ENCODE measurements around the gene PEX14. TPM values are rescaled to one million over a fixed set of nuclear protein-coding genes. Genes with fewer than 3 reads are reported as not detected.

PEX14 gene
- total and polyA plus RNA-seq, 2 experiments from 2014 or later: 10.0 to 20.9 TPM

- Histone ChIP-seq H3K27me3 (peaks cover 11% of the 10 kb centered on the region), H3K27ac (no peak overlapping the region), H3K79me2 (no peaks in the 10 kb centered on the region), H3K4me2 (no peak overlapping the region), H4K20me1 (ENCODE audit: insufficient read depth, poor library complexity, severe bottlenecking) (no peaks in the 10 kb centered on the region), H3K36me3 (replicated peaks; ENCODE audit: insufficient read depth, low read depth) (no peaks in the 10 kb centered on the region), H3K9me3 (ENCODE audit: low read depth) (no peaks in the 10 kb centered on the region), H2AFZ (no peak overlapping the region), H3K4me3 (no peak overlapping the region), H3K9me2 (replicated peaks; ENCODE audit: insufficient read depth) (no peaks in the 10 kb centered on the region), H3K4me1 (ENCODE audit: insufficient read depth) (peaks cover 11% of the 10 kb centered on the region)
- no peak for TF ChIP-seq EZH2 (IDR thresholded peaks at IDR 0.05; ENCODE audit: borderline replicate concordance)
- no peak for TF ChIP-seq CTCF (IDR thresholded peaks at IDR 0.05; ENCODE audit: poor library complexity)
- no peak for TF ChIP-seq EZH2phosphoT487 (IDR thresholded peaks at IDR 0.05; ENCODE audit: low read depth, severe bottlenecking, unreplicated experiment)
- WGBS (ENCODE audit: low lambda C conversion rate, missing lambda C conversion rate): 91% methylated on average over 41 of the region's 45 CpGs
- DNase-seq (ENCODE audit: low spot score): no peak
Measured at GRCh38 chr1:10639775-10640578, 165.2 kb downstream of the PEX14 start.

GRCh38 chr1:10640843-10641553 is 166.2 kb downstream of the PEX14 start:
- WGBS (ENCODE audit: low lambda C conversion rate, missing lambda C conversion rate): 90% methylated on average over 16 of the region's 16 CpGs
- H2AFZ ChIP-seq: no peak overlapping the region
- no peaks in the 10 kb centered on the region for H3K79me2 ChIP-seq
- peaks cover 6% of the 10 kb centered on the region for H3K4me1 ChIP-seq (ENCODE audit: insufficient read depth)
- H4K20me1 ChIP-seq (ENCODE audit: insufficient read depth, poor library complexity, severe bottlenecking): no peaks in the 10 kb centered on the region
- H3K4me3 ChIP-seq: no peak overlapping the region
- H3K4me2 ChIP-seq: no peak overlapping the region
- DNase-seq (ENCODE audit: low spot score): no peak
- no peak overlapping the region for H3K27ac ChIP-seq
- H3K9me3 ChIP-seq (ENCODE audit: low read depth): no peaks in the 10 kb centered on the region
- peaks cover 11% of the 10 kb centered on the region for H3K27me3 ChIP-seq
- H3K36me3 ChIP-seq (replicated peaks; ENCODE audit: insufficient read depth, low read depth): no peaks in the 10 kb centered on the region
- H3K9me2 ChIP-seq (replicated peaks; ENCODE audit: insufficient read depth): no peaks in the 10 kb centered on the region
- TF ChIP-seq EZH2 (IDR thresholded peaks at IDR 0.05; ENCODE audit: borderline replicate concordance): no peak
- no peak for TF ChIP-seq CTCF (IDR thresholded peaks at IDR 0.05; ENCODE audit: poor library complexity)
- TF ChIP-seq EZH2phosphoT487 (IDR thresholded peaks at IDR 0.05; ENCODE audit: low read depth, severe bottlenecking, unreplicated experiment): no peak

GRCh38 chr1:10641976-10642375 is 167.2 kb downstream of the PEX14 start:
- peaks cover 6% of the 10 kb centered on the region for H3K4me1 ChIP-seq (ENCODE audit: insufficient read depth)
- TF ChIP-seq EZH2 (IDR thresholded peaks at IDR 0.05; ENCODE audit: borderline replicate concordance): no peak
- TF ChIP-seq CTCF (IDR thresholded peaks at IDR 0.05; ENCODE audit: poor library complexity): no peak
- TF ChIP-seq EZH2phosphoT487 (IDR thresholded peaks at IDR 0.05; ENCODE audit: low read depth, severe bottlenecking, unreplicated experiment): no peak

More at GRCh38 chr1:10641976-10642375, 167.2 kb downstream of the PEX14 start:
- Histone ChIP-seq H3K9me2 (replicated peaks; ENCODE audit: insufficient read depth) (no peaks in the 10 kb centered on the region), H3K9me3 (ENCODE audit: low read depth) (no peaks in the 10 kb centered on the region), H4K20me1 (ENCODE audit: insufficient read depth, poor library complexity, severe bottlenecking) (no peaks in the 10 kb centered on the region), H3K79me2 (no peaks in the 10 kb centered on the region), H3K4me3 (no peak overlapping the region), H3K4me2 (no peak overlapping the region), H3K36me3 (replicated peaks; ENCODE audit: insufficient read depth, low read depth) (no peaks in the 10 kb centered on the region), H3K27ac (no peak overlapping the region), H3K27me3 (peaks cover 11% of the 10 kb centered on the region), H2AFZ (no peak overlapping the region)
- 94% methylated on average over 8 of the region's 24 CpGs for WGBS (ENCODE audit: low lambda C conversion rate, missing lambda C conversion rate)
- DNase-seq (ENCODE audit: low spot score): no peak

Data from hepatocyte (in vitro differentiated cells).